Measurements from ENCODE around the gene CPE. TPM values are rescaled to one million over a fixed set of nuclear protein-coding genes. Genes with fewer than 3 reads are reported as not detected.

The CPE gene
- total RNA-seq, 1 experiment from 2014 or later, result 29.3 TPM

- TF ChIP-seq CBX3 (IDR thresholded peaks at IDR 0.05; ENCODE audit: low read depth), result 0 out of 2 replicates have a peak, but pooled peaks have one; percentile 13
- TF ChIP-seq RAD21 (IDR thresholded peaks at IDR 0.05; ENCODE audit: low read depth), result peak; percentile 83
- TF ChIP-seq EZH2 (IDR thresholded peaks at IDR 0.05), result no peak
- no peak for TF ChIP-seq EGR1 (IDR thresholded peaks at IDR 0.05; ENCODE audit: low read depth)
- no peak for TF ChIP-seq EZH2phosphoT487 (IDR thresholded peaks at IDR 0.05; ENCODE audit: borderline replicate concordance)
- TF ChIP-seq, protein P1, sequence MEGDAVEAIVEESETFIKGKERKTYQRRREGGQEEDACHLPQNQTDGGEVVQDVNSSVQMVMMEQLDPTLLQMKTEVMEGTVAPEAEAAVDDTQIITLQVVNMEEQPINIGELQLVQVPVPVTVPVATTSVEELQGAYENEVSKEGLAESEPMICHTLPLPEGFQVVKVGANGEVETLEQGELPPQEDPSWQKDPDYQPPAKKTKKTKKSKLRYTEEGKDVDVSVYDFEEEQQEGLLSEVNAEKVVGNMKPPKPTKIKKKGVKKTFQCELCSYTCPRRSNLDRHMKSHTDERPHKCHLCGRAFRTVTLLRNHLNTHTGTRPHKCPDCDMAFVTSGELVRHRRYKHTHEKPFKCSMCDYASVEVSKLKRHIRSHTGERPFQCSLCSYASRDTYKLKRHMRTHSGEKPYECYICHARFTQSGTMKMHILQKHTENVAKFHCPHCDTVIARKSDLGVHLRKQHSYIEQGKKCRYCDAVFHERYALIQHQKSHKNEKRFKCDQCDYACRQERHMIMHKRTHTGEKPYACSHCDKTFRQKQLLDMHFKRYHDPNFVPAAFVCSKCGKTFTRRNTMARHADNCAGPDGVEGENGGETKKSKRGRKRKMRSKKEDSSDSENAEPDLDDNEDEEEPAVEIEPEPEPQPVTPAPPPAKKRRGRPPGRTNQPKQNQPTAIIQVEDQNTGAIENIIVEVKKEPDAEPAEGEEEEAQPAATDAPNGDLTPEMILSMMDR (IDR thresholded peaks at IDR 0.05 in 2 of 3, conservative IDR thresholded peaks at IDR 0.05 in 1 of 3; ENCODE audit: borderline replicate concordance in 1 of 3, insufficient read depth in 1 of 3, low read depth in 2 of 3, low read length in 2 of 3), result peak; percentile 67 to 77 (median 67)
- Histone ChIP-seq H3K9ac (ENCODE audit: low read length) (no peak overlapping the region), H3K27me3 (ENCODE audit: insufficient read depth, low read length) (no peaks in the 10 kb centered on the region), H3K4me2 (ENCODE audit: low read length) (no peak overlapping the region), H3K9me3 (ENCODE audit: control insufficient read depth in 1 of 2, insufficient read depth in 1 of 2, low read depth in 1 of 2, low read length in 2 of 2) (no peaks in the 10 kb centered on the region), H3K4me1 (ENCODE audit: control insufficient read depth in 1 of 2, insufficient read depth in 2 of 2, low read length in 2 of 2) (peaks cover 0 to 3% of the 10 kb centered on the region in 2 experiments; a peak in 2 of 4 replicates), H3K27ac (ENCODE audit: low read depth, low read length) (no peak overlapping the region), H3K79me2 (ENCODE audit: insufficient read depth, low read length) (no peaks in the 10 kb centered on the region), H3K36me3 (ENCODE audit: control insufficient read depth in 1 of 2, insufficient read depth in 2 of 2, low read length in 2 of 2) (no peaks in the 10 kb centered on the region), H3K4me3 (replicated peaks in 1 of 2; ENCODE audit: low read depth in 1 of 2, low read length in 2 of 2) (no peak overlapping the region), H2AFZ (ENCODE audit: low read depth, low read length, poor library complexity, severe bottlenecking) (peak overlapping the region; percentile 99), H4K20me1 (ENCODE audit: insufficient read depth) (no peaks in the 10 kb centered on the region), H3K9me2 (ENCODE audit: insufficient read depth) (no peaks in the 10 kb centered on the region)
- no TSS peak for BruUV-seq (replicated peaks)
- ChIA-PET POLR2A (no interaction called here), CTCF (interaction anchor here (0.7 to 2.1 kb wide), 12 partner anchors 9 to 243 kb away, joined by 3 to 12 read pairs (median 4); partner anchors contain the start of gene TMEM192), RAD21 (ENCODE audit: low non-redundant PET in 1 of 2, low total read pairs in 2 of 2, uncharacterized antibody in 2 of 2, unreplicated experiment in 2 of 2) (no interaction called here)
- intact Hi-C loops (cut with micrococcal nuclease), result loop anchor here (1.0 to 10.0 kb wide), 2 partner anchors 108 to 739 kb away; no protein-coding TSS in a partner anchor
- peak; percentile 93 for ATAC-seq
- peak; percentile 59 for DNase-seq (ENCODE audit: low read depth, low spot score)
Measured at GRCh38 chr4:165355900-165356300, 22.9 kb upstream of the CPE start.

- POLR2A ChIA-PET, result no interaction called here
- TF ChIP-seq MAX (IDR thresholded peaks at IDR 0.05) (no peak), CEBPB (IDR thresholded peaks at IDR 0.05; ENCODE audit: low read depth) (0 out of 2 replicates have a peak, but pooled peaks have one; percentile 19)
- no peaks in the 10 kb centered on the region for H3K79me2 ChIP-seq (ENCODE audit: insufficient read depth, low read length)
- no TSS peak for BruUV-seq (replicated peaks)
- RAD21 ChIA-PET (ENCODE audit: low non-redundant PET in 1 of 2, low total read pairs in 2 of 2, uncharacterized antibody in 2 of 2, unreplicated experiment in 2 of 2), result no interaction called here
- no peak for DNase-seq (ENCODE audit: low read depth, low spot score)
- no peak for ATAC-seq
- intact Hi-C loops (cut with micrococcal nuclease), result loop anchor here (10.0 kb wide), 1 partner anchor 735 kb away; no protein-coding TSS in a partner anchor
- H2AFZ ChIP-seq (ENCODE audit: low read depth, low read length, poor library complexity, severe bottlenecking), result no peak overlapping the region
- no peak overlapping the region for H3K27ac ChIP-seq (ENCODE audit: low read depth, low read length)
- no peak overlapping the region for H3K4me3 ChIP-seq (replicated peaks in 1 of 2; ENCODE audit: low read depth in 1 of 2, low read length in 2 of 2)
- H3K9ac ChIP-seq (ENCODE audit: low read length), result no peak overlapping the region
- no peaks in the 10 kb centered on the region for H3K36me3 ChIP-seq (ENCODE audit: control insufficient read depth in 1 of 2, insufficient read depth in 2 of 2, low read length in 2 of 2)
- no peaks in the 10 kb centered on the region for H3K27me3 ChIP-seq (ENCODE audit: insufficient read depth, low read length)
- CTCF ChIA-PET, result interaction anchor here (0.9 to 1.0 kb wide), 2 partner anchors 17 to 229 kb away, joined by 3 read pairs; no protein-coding TSS in a partner anchor
- no peaks in the 10 kb centered on the region for H3K9me2 ChIP-seq (ENCODE audit: insufficient read depth)
- H4K20me1 ChIP-seq (ENCODE audit: insufficient read depth), result no peaks in the 10 kb centered on the region
- H3K4me2 ChIP-seq (ENCODE audit: low read length), result no peak overlapping the region
- no peaks in the 10 kb centered on the region for H3K9me3 ChIP-seq (ENCODE audit: control insufficient read depth in 1 of 2, insufficient read depth in 1 of 2, low read depth in 1 of 2, low read length in 2 of 2)
- peaks cover 0 to 3% of the 10 kb centered on the region in 2 experiments; a peak in 2 of 4 replicates for H3K4me1 ChIP-seq (ENCODE audit: control insufficient read depth in 1 of 2, insufficient read depth in 2 of 2, low read length in 2 of 2)
Measured at GRCh38 chr4:165359506-165359905, 19.3 kb upstream of the CPE start.

All from HCT116 (cell line).